ENCODE results near the gene COX17.

The COX17 gene

DNA sequence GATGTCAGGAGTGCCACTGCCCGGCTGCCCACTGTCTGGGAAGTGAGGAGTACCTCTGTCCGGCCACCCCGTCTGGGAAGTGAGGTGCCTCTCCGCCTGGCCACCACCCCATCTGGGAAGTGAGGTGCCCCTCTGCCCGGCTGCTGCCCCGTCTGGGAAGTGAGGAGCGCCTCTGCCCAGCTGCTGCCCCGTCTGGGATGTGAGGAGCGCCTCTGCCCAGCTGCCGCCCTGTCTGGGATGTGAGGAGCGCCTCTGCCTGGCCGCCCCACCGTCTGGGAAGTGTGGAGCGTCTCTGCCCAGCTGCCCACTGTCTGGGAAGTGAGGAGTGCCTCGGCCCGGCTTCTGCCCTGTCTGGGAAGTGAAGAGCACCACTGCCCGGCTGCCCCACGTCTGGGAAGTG lies 3.3 kb downstream of the COX17 start:
- no peak for DNase-seq

DNA sequence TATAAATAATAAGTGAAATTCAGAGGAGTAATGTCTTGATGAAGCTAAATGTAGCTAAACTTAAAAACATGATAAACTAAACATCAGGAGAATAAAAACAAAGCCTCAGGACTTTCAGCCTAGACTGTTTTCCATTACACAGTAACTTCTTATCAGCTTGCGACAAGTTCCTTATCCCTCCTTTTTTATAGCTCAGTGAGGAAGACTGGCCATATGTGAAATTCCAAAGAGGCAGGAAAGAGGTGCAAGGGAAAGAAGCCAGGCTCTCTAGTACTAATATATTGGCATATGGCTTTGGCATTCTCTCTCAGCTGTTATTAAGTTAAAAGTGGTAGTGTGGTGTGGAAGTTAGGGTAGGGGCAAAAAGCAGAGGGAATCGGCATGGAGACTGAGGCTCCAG lies 4.4 kb downstream of the COX17 start:
- no peak for DNase-seq

GRCh38 chr3:119669906-119670570 lies 7.2 kb downstream of the COX17 start:
- DNase-seq = no peak

- DNase-seq = no peak
These were observed 11.1 kb downstream of the COX17 start for GRCh38 chr3:119665954-119666559.

GRCh38 chr3:119664850-119665379 lies 12.3 kb downstream of the COX17 start:
- DNase-seq = no peak

GRCh38 chr3:119664370-119664769 lies 12.8 kb downstream of the COX17 start:
- no peak for DNase-seq

- DNase-seq = no peak
These were observed 13.3 kb downstream of the COX17 start for GRCh38 chr3:119663885-119664284.

GRCh38 chr3:119662604-119663373 lies 14.4 kb downstream of the COX17 start:
- DNase-seq = no peak

DNA sequence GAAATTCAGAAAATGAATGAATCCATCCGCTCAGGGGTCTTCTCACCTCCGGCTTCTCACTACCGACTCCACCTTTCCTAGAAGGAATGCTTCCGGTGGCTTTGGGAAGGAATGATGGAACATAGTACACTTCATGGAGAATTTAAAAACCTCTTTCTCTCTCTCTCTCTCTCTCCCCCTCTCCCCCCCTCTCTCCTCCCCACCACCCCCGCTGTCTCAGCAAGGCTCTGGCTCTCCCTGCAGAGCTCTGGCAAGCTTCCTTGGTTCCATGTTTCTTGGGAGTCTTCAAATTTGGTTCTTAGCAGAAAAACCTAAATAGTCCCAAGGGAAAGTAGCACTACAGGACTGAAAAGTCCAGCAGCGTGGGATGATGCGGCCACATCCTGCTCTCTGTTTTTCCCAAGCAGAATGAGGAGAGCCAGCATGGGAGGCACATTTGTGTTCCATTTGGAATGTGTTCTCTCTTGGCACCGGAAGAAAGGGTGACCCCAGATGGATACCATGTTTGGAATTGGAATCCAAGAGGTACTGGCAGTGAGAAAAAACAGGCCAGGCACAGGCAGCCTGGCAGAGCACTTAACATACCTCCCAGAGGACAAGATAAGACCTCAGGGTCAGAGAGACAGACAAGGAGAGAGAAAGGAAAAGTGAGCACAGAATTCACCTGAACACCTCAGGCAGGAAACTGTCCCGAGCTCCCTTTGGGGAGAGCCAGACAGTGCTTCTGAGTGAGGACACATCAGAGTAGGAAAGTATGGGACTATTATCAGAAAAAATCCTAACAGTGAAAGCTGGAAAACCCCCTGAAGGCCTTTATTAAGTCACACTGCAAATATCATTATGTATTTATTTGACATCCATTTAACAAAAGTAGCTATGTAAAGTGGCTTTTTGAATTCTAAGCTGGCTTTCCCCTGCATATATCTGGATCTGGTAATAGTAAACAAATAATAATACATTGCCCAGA lies 16.4 kb downstream of the COX17 start, which contains the start of gene POPDC2:
TSS of gene POPDC2 (minus strand) at position 116 of the 967 bp plus-strand sequence. CDS start 166 bp downstream, outside the sequence.
- DNase-seq = no peak

DNA sequence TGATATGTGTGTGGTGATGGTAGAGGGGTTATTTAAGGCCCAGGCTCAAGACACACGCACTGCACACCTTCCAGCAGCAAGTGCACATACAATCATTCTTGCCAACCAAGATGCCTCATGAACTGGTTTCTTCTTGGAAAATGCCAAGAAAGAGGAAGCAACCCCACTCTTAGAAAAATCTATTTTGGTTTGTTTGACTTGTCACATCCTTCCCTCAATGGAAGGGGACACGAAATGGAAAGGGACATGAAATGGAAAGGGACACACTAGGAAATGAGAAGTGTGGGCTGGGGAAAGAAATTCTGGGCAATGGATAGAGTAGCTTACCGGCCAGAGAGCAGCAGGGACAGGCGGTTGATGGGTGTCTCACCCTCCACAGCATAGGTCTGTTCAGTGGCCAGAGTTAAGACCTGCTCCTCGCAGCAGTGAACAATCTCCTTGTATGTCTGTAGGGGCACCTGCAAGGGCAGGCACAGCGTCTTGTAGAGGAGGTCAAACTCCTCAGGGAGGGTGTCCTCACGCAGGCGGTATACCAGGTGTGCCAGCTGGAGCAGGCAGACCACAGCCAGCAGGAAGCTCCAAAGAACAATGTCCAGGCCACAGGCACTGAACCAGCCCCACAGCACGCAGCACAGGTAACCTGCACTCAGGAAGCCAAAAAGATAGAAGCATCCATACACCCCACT lies 17.5 kb downstream of the COX17 start:
- no peak for DNase-seq

DNA sequence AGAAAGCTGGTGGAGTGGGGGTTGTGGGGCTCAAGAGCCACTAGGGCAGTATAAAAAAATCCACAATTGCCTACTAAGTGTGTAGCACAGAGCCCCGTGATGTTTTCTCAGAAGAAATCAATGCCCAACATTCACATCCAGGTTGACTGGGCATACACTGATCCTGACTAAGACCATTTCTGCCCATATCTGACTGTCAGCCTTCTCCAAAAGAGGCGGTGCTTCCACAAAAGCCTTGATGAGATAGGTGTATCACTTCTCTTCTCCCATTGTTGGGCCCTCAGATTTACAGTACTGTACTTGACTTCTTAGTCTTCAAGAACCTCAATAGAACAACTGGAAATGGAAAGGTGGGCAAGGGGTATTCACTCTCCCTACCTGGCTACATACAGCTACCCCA lies 18.2 kb downstream of the COX17 start:
- DNase-seq = no peak

- DNase-seq = no peak
These were observed 19.1 kb downstream of the COX17 start for GRCh38 chr3:119657887-119658702.

DNA sequence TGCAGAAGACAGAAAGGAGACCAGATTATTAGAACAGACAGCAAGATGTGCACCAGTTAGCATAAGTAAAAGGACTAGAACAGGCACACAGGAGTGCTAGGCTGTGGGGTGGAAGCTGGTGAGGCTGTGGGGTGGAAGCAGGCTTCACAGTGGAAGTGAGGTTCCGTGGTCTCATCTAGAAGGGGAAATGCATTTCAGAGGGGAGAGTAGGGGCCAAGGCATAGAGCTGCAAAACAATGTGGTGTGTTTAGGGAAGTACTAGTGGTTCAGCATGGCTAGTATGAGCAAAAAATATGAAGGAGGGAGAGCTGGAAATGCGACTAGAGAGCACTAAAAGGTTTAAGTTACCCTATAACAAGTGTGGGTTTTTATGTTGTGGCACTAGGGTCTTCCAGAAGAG lies 23.3 kb downstream of the COX17 start:
- DNase-seq = no peak

GRCh38 chr3:119652306-119653033 lies 24.7 kb downstream of the COX17 start:
- no peak for DNase-seq

DNA sequence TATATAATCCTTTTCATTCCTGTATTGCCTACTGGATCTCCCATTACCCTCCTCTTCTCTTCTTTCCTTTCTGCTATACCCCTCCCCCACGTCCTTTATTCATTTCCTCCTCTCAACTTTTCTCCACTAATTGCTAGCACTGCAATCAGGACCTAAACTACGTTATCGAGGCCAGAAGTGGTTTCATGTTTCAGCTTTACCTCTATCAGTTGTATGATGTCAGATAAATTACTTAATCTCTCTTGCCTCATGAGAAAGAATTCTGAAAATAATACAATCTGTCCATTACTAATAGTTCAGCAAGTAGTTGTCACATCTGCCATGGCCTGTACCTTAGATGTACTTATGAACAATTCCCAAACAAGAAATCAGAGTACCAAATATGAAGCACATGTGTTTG lies 27.4 kb downstream of the COX17 start:
- no peak for DNase-seq

GRCh38 chr3:119647843-119648575 lies 29.2 kb downstream of the COX17 start:
- no peak for DNase-seq

DNA sequence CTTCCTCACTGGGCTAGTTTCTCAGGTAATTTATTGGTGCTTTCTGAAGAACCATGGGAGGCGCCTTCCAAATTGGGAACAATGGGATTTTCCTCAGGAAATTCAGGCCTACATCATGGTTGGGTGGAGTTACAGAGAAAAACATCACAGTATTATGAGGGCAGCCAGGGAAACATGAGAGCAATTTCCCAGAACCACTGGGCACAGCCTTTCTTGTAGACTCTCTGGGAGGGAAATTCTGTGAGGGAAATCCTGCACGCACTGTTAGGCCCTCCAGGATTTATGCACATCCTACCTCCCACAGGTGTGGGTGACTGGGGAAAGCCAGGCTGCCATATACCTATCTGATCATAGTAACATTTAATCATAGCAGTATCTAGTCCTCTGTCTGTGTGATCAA lies 30.0 kb downstream of the COX17 start:
- DNase-seq = no peak

- DNase-seq = no peak
These were observed 31.4 kb downstream of the COX17 start for GRCh38 chr3:119645813-119646212.

- DNase-seq = no peak
These were observed 32.7 kb downstream of the COX17 start for GRCh38 chr3:119644481-119644880.

DNA sequence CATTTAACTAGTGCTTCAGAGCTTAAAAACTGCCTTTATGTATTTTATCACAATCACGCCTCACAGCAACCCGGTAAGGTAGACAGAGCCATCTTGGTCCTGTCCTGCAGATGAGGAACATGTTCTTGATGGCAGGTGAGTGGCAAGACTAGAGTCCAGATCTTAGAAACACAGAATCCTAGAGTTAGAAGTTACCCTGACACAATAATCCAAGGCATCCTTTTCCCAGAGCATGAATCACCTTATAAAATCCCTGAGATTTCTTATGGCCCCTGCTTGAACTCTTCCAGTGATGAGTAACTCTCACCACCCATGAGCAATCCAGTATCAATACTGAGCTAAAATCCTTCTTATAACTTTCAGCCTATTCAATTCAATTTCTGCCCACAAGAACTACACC lies 33.7 kb downstream of the COX17 start:
- no peak for DNase-seq
